KMS-11 (cell line): ENCODE data around the gene LRPAP1.
"Not testable (repeated sequence)": the region's sequence is repeated elsewhere in the genome, so short reads cannot be mapped to it uniquely, and the experiment has no call there.

ENCODE experiments used
- H2AFZ ChIP-seq: fragments of 200-600 bp; sonication (generic); 2 replicates; pipeline ENCODE4 v1.6.1; 2016; ENCODE audit warnings: antibody characterized with exemption, mixed run types, low read depth
- H3K27ac ChIP-seq: fragments of 200-600 bp; sonication (generic); 2 replicates; pipeline ENCODE4 v1.6.1; 2016; ENCODE audit warnings: mild to moderate bottlenecking, mixed run types
- H3K27me3 ChIP-seq: fragments of 200-600 bp; sonication (generic); 2 replicates; pipeline ENCODE4 v1.6.1; 2017; ENCODE audit warnings: mild to moderate bottlenecking, low read depth, mixed run types, moderate library complexity; ENCODE audit not compliant: insufficient read depth
- H3K36me3 ChIP-seq: fragments of 200-600 bp; sonication (generic); 2 replicates; pipeline ENCODE4 v1.6.1; 2017; ENCODE audit warnings: mild to moderate bottlenecking, mixed run types; ENCODE audit not compliant: insufficient read depth
- H3K4me1 ChIP-seq: fragments of 200-600 bp; sonication (generic); 2 replicates; pipeline ENCODE4 v1.6.1; 2016; ENCODE audit warnings: mild to moderate bottlenecking, low read depth, mixed run types; ENCODE audit not compliant: poor library complexity, severe bottlenecking
- H3K4me2 ChIP-seq: fragments of 200-600 bp; sonication (generic); 2 replicates; pipeline ENCODE4 v1.7.0; 2016; ENCODE audit warnings: mild to moderate bottlenecking, mixed run types
- H3K4me3 ChIP-seq: fragments of 200-600 bp; sonication (generic); IDR thresholded peaks from 2 replicates; pipeline ENCODE4 v1.6.1; 2017; ENCODE audit warnings: low read depth, low read length, mixed read lengths; ENCODE audit not compliant: insufficient read depth
- H3K79me2 ChIP-seq: fragments of 200-600 bp; sonication (generic); 2 replicates; pipeline ENCODE4 v1.6.1; 2016; ENCODE audit warnings: low read depth, mixed run types; ENCODE audit not compliant: insufficient read depth
- H3K9ac ChIP-seq: fragments of 200-600 bp; sonication (generic); 2 replicates; pipeline ENCODE4 v1.6.1; 2016; ENCODE audit warnings: mild to moderate bottlenecking, mixed run types
- H4K20me1 ChIP-seq: fragments of 200-600 bp; sonication (generic); 2 replicates; pipeline ENCODE4 v1.6.1; 2016; ENCODE audit warnings: mild to moderate bottlenecking, mixed run types; ENCODE audit not compliant: insufficient read depth

The LRPAP1 gene

GRCh38 chr4:3559381-3560290 is 27.4 kb upstream of the LRPAP1 start:
- H4K20me1 ChIP-seq, H3K79me2 ChIP-seq, H3K9ac ChIP-seq, H3K4me2 ChIP-seq, H3K27ac ChIP-seq, H3K36me3 ChIP-seq, H2AFZ ChIP-seq, H3K27me3 ChIP-seq, H3K4me3 ChIP-seq, H3K4me1 ChIP-seq: not testable (repeated sequence)

DNA sequence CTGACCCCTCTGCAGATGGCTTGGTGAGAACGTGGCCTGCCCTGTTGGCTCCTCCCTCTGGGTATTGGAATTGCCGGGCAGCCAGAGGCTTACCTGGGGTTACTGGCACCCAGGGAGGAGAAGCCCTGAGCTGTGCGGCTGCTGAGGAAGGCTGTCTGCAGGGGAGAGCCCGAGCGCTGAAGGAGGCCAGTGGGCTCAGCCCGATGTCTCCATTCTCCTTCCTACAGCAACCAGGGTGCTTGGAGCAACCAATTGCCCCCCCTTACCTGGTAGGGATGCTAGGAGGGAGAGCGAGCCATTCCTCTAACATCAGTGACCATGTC is 26.3 kb upstream of the LRPAP1 start:
- H3K9ac ChIP-seq, H3K27ac ChIP-seq, H3K27me3 ChIP-seq, H3K4me3 ChIP-seq, H3K4me2 ChIP-seq, H3K36me3 ChIP-seq, H3K4me1 ChIP-seq, H3K79me2 ChIP-seq, H2AFZ ChIP-seq, H4K20me1 ChIP-seq: not testable (repeated sequence)

- H3K27me3 ChIP-seq, H2AFZ ChIP-seq, H3K4me1 ChIP-seq, H3K9ac ChIP-seq, H3K36me3 ChIP-seq, H3K4me3 ChIP-seq, H3K4me2 ChIP-seq, H3K27ac ChIP-seq, H3K79me2 ChIP-seq, H4K20me1 ChIP-seq: not testable (repeated sequence)
These were observed 25.7 kb upstream of the LRPAP1 start for GRCh38 chr4:3557676-3558513.

DNA sequence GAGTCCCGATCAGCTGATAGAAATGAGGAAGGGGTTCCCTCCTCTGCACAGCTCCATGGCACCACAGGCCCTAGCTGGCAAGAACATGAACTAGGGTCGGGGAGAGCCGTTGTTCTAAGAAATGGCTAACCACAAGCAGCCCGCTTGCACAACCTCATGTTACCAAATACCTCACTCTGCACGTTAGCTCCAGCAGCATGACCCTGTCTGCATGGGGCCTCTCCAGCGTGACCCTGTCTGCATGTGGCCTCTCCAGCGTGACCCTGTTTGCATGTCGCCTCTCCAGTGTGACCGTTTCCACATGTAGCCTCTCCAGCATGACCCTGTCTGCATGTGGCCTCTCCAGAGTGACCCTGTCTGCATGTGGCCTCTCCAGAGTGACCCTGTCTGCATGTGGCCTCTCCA is 24.9 kb upstream of the LRPAP1 start:
- H3K27me3 ChIP-seq, H3K27ac ChIP-seq, H3K4me2 ChIP-seq, H3K4me1 ChIP-seq, H4K20me1 ChIP-seq, H3K4me3 ChIP-seq, H3K9ac ChIP-seq, H3K79me2 ChIP-seq, H3K36me3 ChIP-seq, H2AFZ ChIP-seq: not testable (repeated sequence)

- H3K4me1 ChIP-seq, H4K20me1 ChIP-seq, H2AFZ ChIP-seq, H3K4me3 ChIP-seq, H3K27me3 ChIP-seq, H3K9ac ChIP-seq, H3K79me2 ChIP-seq, H3K4me2 ChIP-seq, H3K27ac ChIP-seq, H3K36me3 ChIP-seq: not testable (repeated sequence)
These were observed 24.1 kb upstream of the LRPAP1 start for GRCh38 chr4:3556244-3556867.

- not testable (repeated sequence) for H3K79me2 ChIP-seq, H2AFZ ChIP-seq, H3K4me2 ChIP-seq, H3K9ac ChIP-seq, H3K27me3 ChIP-seq, H3K36me3 ChIP-seq, H4K20me1 ChIP-seq, H3K4me1 ChIP-seq, H3K4me3 ChIP-seq, H3K27ac ChIP-seq
These were observed 23.3 kb upstream of the LRPAP1 start for GRCh38 chr4:3555459-3556070.

GRCh38 chr4:3551366-3551765 is 19.1 kb upstream of the LRPAP1 start:
- not testable (repeated sequence) for H3K27me3 ChIP-seq, H2AFZ ChIP-seq, H3K36me3 ChIP-seq, H3K4me2 ChIP-seq, H3K9ac ChIP-seq, H4K20me1 ChIP-seq, H3K4me3 ChIP-seq, H3K79me2 ChIP-seq, H3K27ac ChIP-seq, H3K4me1 ChIP-seq

- H3K4me1 ChIP-seq, H4K20me1 ChIP-seq, H2AFZ ChIP-seq, H3K36me3 ChIP-seq, H3K27me3 ChIP-seq, H3K27ac ChIP-seq, H3K4me2 ChIP-seq, H3K79me2 ChIP-seq, H3K9ac ChIP-seq, H3K4me3 ChIP-seq: not testable (repeated sequence)
These were observed 18.6 kb upstream of the LRPAP1 start for GRCh38 chr4:3550792-3551325.

GRCh38 chr4:3550041-3550440 is 17.8 kb upstream of the LRPAP1 start:
- not testable (repeated sequence) for H2AFZ ChIP-seq, H3K4me2 ChIP-seq

More at GRCh38 chr4:3550041-3550440, 17.8 kb upstream of the LRPAP1 start:
- H3K4me3 ChIP-seq, H3K9ac ChIP-seq, H4K20me1 ChIP-seq, H3K36me3 ChIP-seq, H3K27ac ChIP-seq, H3K4me1 ChIP-seq, H3K79me2 ChIP-seq, H3K27me3 ChIP-seq: not testable (repeated sequence)
